HEK293 (cell line): ENCODE data around the gene FAXC.

ENCODE experiments used
- CTCF ChIA-PET: fragments of 350-600 bp; formaldehyde crosslinking; extraction: SDS; loops from one replicate; lab custom pipeline; 2021; ENCODE audit warnings: antibody characterized with exemption; lab: Yijun Ruan, JAX
- POLR2A ChIA-PET: fragments of 300-600 bp; formaldehyde crosslinking; extraction: SDS; loops from one replicate; lab custom pipeline; 2020; ENCODE audit warnings: antibody characterized with exemption, inconsistent platforms; lab: Yijun Ruan, JAX
- H3K27ac ChIP-seq: fragments of 200-500 bp; sonication (Bioruptor generic); 2 replicates; pipeline ENCODE4 v1.5.1; 2014; ENCODE audit warnings: low read depth, low read length, control low read depth, inconsistent platforms; ENCODE audit errors: extremely low read depth
- H3K36me3 ChIP-seq, 2 experiments: fragments of 200-500 bp in 1 of 2; sonication (Bioruptor generic) in 1 of 2; 1 replicate in 1 of 2; 2 replicates in 1 of 2; pipeline ENCODE4 v1.5.1; 2014 to 2017; ENCODE audit warnings: inconsistent platforms in 2 of 2, low read length in 2 of 2; ENCODE audit not compliant: control insufficient read depth in 2 of 2, insufficient read depth in 1 of 2
- H3K4me1 ChIP-seq: fragments of 200-500 bp; sonication (Bioruptor generic); 2 replicates; pipeline ENCODE4 v1.5.1; 2014; ENCODE audit warnings: mild to moderate bottlenecking, low read length, inconsistent platforms; ENCODE audit not compliant: control insufficient read depth, insufficient read depth
- H3K4me3 ChIP-seq: 2 replicates; pipeline ENCODE4 v1.5.1; 2011; ENCODE audit warnings: low read depth, mild to moderate bottlenecking, control low read depth, low read length, moderate library complexity
- H3K9me3 ChIP-seq: fragments of 200-500 bp; sonication (Bioruptor generic); 2 replicates; pipeline ENCODE4 v1.5.1; 2014; ENCODE audit warnings: low read depth, low read length, inconsistent platforms; ENCODE audit not compliant: control insufficient read depth, insufficient read depth
- BCL11A ChIP-seq: fragments of 450-650 bp; formaldehyde crosslinking; IDR thresholded peaks from 2 replicates; pipeline ENCODE4 v1.5.1; 2016; ENCODE audit warnings: low read depth, missing biosample characterization, missing genetic modification characterization
- EGR2 ChIP-seq: fragments of 450-650 bp; formaldehyde crosslinking; IDR thresholded peaks from 2 replicates; pipeline ENCODE4 v1.5.1; 2016; ENCODE audit warnings: low read depth, missing biosample characterization, missing genetic modification characterization
- GLI4 ChIP-seq: fragments of 450-650 bp; formaldehyde crosslinking; IDR thresholded peaks from 2 replicates; pipeline ENCODE4 v1.5.1; 2016; ENCODE audit warnings: missing biosample characterization, missing genetic modification characterization
- GLIS1 ChIP-seq: fragments of 450-650 bp; formaldehyde crosslinking; IDR thresholded peaks from 2 replicates; pipeline ENCODE4 v1.5.1; 2016; ENCODE audit warnings: missing biosample characterization, missing genetic modification characterization
- KLF1 ChIP-seq: fragments of 450-650 bp; formaldehyde crosslinking; IDR thresholded peaks from 2 replicates; pipeline ENCODE4 v1.5.1; 2016; ENCODE audit warnings: missing biosample characterization, missing genetic modification characterization
- KLF10 ChIP-seq: fragments of 450-650 bp; IDR thresholded peaks from 2 replicates; pipeline ENCODE4 v1.5.1; 2018; ENCODE audit warnings: missing biosample characterization, mild to moderate bottlenecking, missing genetic modification characterization
- MZF1 ChIP-seq: fragments of 450-650 bp; formaldehyde crosslinking; IDR thresholded peaks from 2 replicates; pipeline ENCODE4 v1.5.1; 2017; ENCODE audit warnings: missing biosample characterization, missing genetic modification characterization, borderline replicate concordance
- OVOL3 ChIP-seq: fragments of 450-650 bp; formaldehyde crosslinking; IDR thresholded peaks from 2 replicates; pipeline ENCODE4 v1.5.1; 2016; ENCODE audit warnings: missing biosample characterization, missing genetic modification characterization
- PRDM10 ChIP-seq: fragments of 450-650 bp; formaldehyde crosslinking; IDR thresholded peaks from 2 replicates; pipeline ENCODE4 v1.5.1; 2016; ENCODE audit warnings: missing biosample characterization, missing genetic modification characterization
- SCRT2 ChIP-seq: fragments of 450-650 bp; formaldehyde crosslinking; IDR thresholded peaks from 2 replicates; pipeline ENCODE4 v1.5.1; 2016; ENCODE audit warnings: missing biosample characterization, missing genetic modification characterization
- SETDB1 ChIP-seq: IDR thresholded peaks from one replicate; pipeline ENCODE4 v1.6.1; 2017; ENCODE audit warnings: mild to moderate bottlenecking, low read length, moderate library complexity, mixed read lengths; ENCODE audit not compliant: insufficient read length
- TRIM28 ChIP-seq: IDR thresholded peaks from 2 replicates; pipeline ENCODE4 v1.6.1; 2011; ENCODE audit warnings: low read length, control low read depth, borderline replicate concordance
- ZBTB17 ChIP-seq: fragments of 450-650 bp; formaldehyde crosslinking; IDR thresholded peaks from 2 replicates; pipeline ENCODE4 v1.5.1; 2016; ENCODE audit warnings: missing biosample characterization, missing genetic modification characterization
- ZBTB48 ChIP-seq: fragments of 450-650 bp; formaldehyde crosslinking; IDR thresholded peaks from 2 replicates; pipeline ENCODE4 v1.5.1; 2016; ENCODE audit warnings: missing biosample characterization, missing genetic modification characterization
- ZBTB6 ChIP-seq: fragments of 450-650 bp; formaldehyde crosslinking; IDR thresholded peaks from 2 replicates; pipeline ENCODE4 v1.5.1; 2017; ENCODE audit warnings: missing biosample characterization, missing genetic modification characterization
- ZEB2 ChIP-seq: fragments of 450-650 bp; formaldehyde crosslinking; IDR thresholded peaks from 2 replicates; pipeline ENCODE4 v1.5.1; 2016; ENCODE audit warnings: missing biosample characterization, missing genetic modification characterization
- ZNF121 ChIP-seq: fragments of 450-650 bp; formaldehyde crosslinking; IDR thresholded peaks from 2 replicates; pipeline ENCODE4 v1.5.1; 2016; ENCODE audit warnings: missing biosample characterization, missing genetic modification characterization
- ZNF133 ChIP-seq: fragments of 450-650 bp; formaldehyde crosslinking; IDR thresholded peaks from 2 replicates; pipeline ENCODE4 v1.5.1; 2016; ENCODE audit warnings: missing biosample characterization, missing genetic modification characterization
- ZNF18 ChIP-seq: fragments of 450-650 bp; formaldehyde crosslinking; IDR thresholded peaks from 2 replicates; pipeline ENCODE4 v1.5.1; 2016; ENCODE audit warnings: missing biosample characterization, missing genetic modification characterization
- ZNF202 ChIP-seq: fragments of 450-650 bp; formaldehyde crosslinking; IDR thresholded peaks from 2 replicates; pipeline ENCODE4 v1.5.1; 2016; ENCODE audit warnings: missing biosample characterization, missing genetic modification characterization, borderline replicate concordance
- ZNF211 ChIP-seq: fragments of 450-650 bp; formaldehyde crosslinking; IDR thresholded peaks from 2 replicates; pipeline ENCODE4 v1.5.1; 2016; ENCODE audit warnings: low read depth, missing biosample characterization, missing genetic modification characterization
- ZNF366 ChIP-seq: fragments of 450-650 bp; formaldehyde crosslinking; conservative IDR thresholded peaks from 2 replicates; pipeline ENCODE4 v1.5.1; 2016; ENCODE audit warnings: missing biosample characterization, missing genetic modification characterization
- ZNF37A ChIP-seq: fragments of 450-650 bp; IDR thresholded peaks from 2 replicates; pipeline ENCODE4 v1.5.1; 2018; ENCODE audit warnings: missing biosample characterization, missing genetic modification characterization
- ZNF473 ChIP-seq: fragments of 450-650 bp; formaldehyde crosslinking; IDR thresholded peaks from 2 replicates; pipeline ENCODE4 v1.5.1; 2017; ENCODE audit warnings: missing biosample characterization, missing genetic modification characterization
- ZNF48 ChIP-seq: fragments of 450-650 bp; formaldehyde crosslinking; IDR thresholded peaks from 2 replicates; pipeline ENCODE4 v1.5.1; 2016; ENCODE audit warnings: missing biosample characterization, missing genetic modification characterization
- ZNF561 ChIP-seq: fragments of 450-650 bp; IDR thresholded peaks from 2 replicates; pipeline ENCODE4 v1.5.1; 2018; ENCODE audit warnings: missing biosample characterization, missing genetic modification characterization, borderline replicate concordance
- ZNF571 ChIP-seq: fragments of 450-650 bp; formaldehyde crosslinking; IDR thresholded peaks from 2 replicates; pipeline ENCODE4 v1.5.0; 2017; ENCODE audit warnings: missing biosample characterization, missing genetic modification characterization
- ZNF704 ChIP-seq: fragments of 450-650 bp; formaldehyde crosslinking; IDR thresholded peaks from 2 replicates; pipeline ENCODE4 v1.5.1; 2016; ENCODE audit warnings: missing biosample characterization, missing genetic modification characterization
- ZNF747 ChIP-seq: fragments of 450-650 bp; formaldehyde crosslinking; IDR thresholded peaks from 2 replicates; pipeline ENCODE4 v1.5.1; 2016; ENCODE audit warnings: missing biosample characterization, missing genetic modification characterization
- ZNF768 ChIP-seq: fragments of 450-650 bp; formaldehyde crosslinking; IDR thresholded peaks from 2 replicates; pipeline ENCODE4 v1.5.1; 2018; ENCODE audit warnings: missing biosample characterization, mild to moderate bottlenecking, missing genetic modification characterization
- ZNF777 ChIP-seq: fragments of 450-650 bp; formaldehyde crosslinking; IDR thresholded peaks from 2 replicates; pipeline ENCODE4 v1.5.1; 2017; ENCODE audit warnings: missing biosample characterization, missing genetic modification characterization, borderline replicate concordance
- ZNF792 ChIP-seq: fragments of 450-650 bp; formaldehyde crosslinking; IDR thresholded peaks from 2 replicates; pipeline ENCODE4 v1.5.1; 2016; ENCODE audit warnings: missing biosample characterization, missing genetic modification characterization
- ZXDB ChIP-seq: fragments of 450-650 bp; formaldehyde crosslinking; IDR thresholded peaks from 2 replicates; pipeline ENCODE4 v1.5.1; 2016; ENCODE audit warnings: missing biosample characterization, missing genetic modification characterization

Gene FAXC

GRCh38 chr6:99349171-99350141 lies at the start of gene FAXC (continued):
- no peak for TF ChIP-seq SCRT2 (tag by site-specific recombination)
- 0 out of 2 replicates have a peak, but pooled peaks have one; percentile 15 for TF ChIP-seq KLF1
- TF ChIP-seq BCL11A, result no peak
- no peak for TF ChIP-seq ZBTB48 (tag by site-specific recombination)
- TF ChIP-seq ZBTB17 (tag by site-specific recombination), result peak; percentile 42; the same call in 1 of the 2 replicates
- TF ChIP-seq ZNF777, result no peak
- TF ChIP-seq ZNF571 (tag by site-specific recombination), result no peak
- TF ChIP-seq ZXDB (tag by site-specific recombination), result peak; percentile 52; the same call in 1 of the 2 replicates
- TF ChIP-seq ZNF202, result no peak
- TF ChIP-seq MZF1 (tag by site-specific recombination), result no peak
- TF ChIP-seq EGR2 (tag by site-specific recombination), result peak; percentile 37; the same call in 1 of the 2 replicates
- no peak for TF ChIP-seq ZBTB6
- no peak for TF ChIP-seq TRIM28
- no peak for TF ChIP-seq ZNF18 (tag by site-specific recombination)
- no peak for TF ChIP-seq GLIS1 (tag by site-specific recombination)
- TF ChIP-seq ZNF48 (tag by site-specific recombination), result no peak
- no peak for TF ChIP-seq ZNF133 (tag by site-specific recombination)
- no peak for TF ChIP-seq ZNF473 (tag by site-specific recombination)
- TF ChIP-seq GLI4, result no peak
- no peak for TF ChIP-seq ZNF366
- TF ChIP-seq SETDB1, result no peak
- no peak for TF ChIP-seq ZNF768
- TF ChIP-seq OVOL3, result no peak
- TF ChIP-seq, all 188 proteins: peak for 31

GRCh38 chr6:99397287-99397686 lies 47.8 kb upstream of the FAXC start:
- ChIA-PET POLR2A (interaction anchor here (1.1 kb wide), 1 partner anchor 48 kb away, joined by 3 read pairs; the partner anchor contains the start of gene FAXC), CTCF (interaction anchor here (2.4 to 2.7 kb wide), 2 partner anchors 29 to 66 kb away, joined by 11 to 14 read pairs; no protein-coding TSS in a partner anchor)
- H3K4me1 ChIP-seq, result no peaks in the 10 kb centered on the region
- no peak overlapping the region for H3K4me3 ChIP-seq
- H3K36me3 ChIP-seq, result peaks cover 42 to 45% of the 10 kb centered on the region in 2 experiments
- no peak overlapping the region for H3K27ac ChIP-seq
- no peaks in the 10 kb centered on the region for H3K9me3 ChIP-seq
- no peak for TF ChIP-seq ZNF37A (tag by site-specific recombination)
- TF ChIP-seq ZNF211 (tag by site-specific recombination), result 0 out of 2 replicates have a peak, but pooled peaks have one; percentile 48
- TF ChIP-seq ZNF561 (tag by site-specific recombination), result no peak
- TF ChIP-seq KLF10 (tag by site-specific recombination), result no peak
- no peak for TF ChIP-seq ZEB2 (tag by site-specific recombination)
- TF ChIP-seq PRDM10 (tag by site-specific recombination), result peak; percentile 55
- TF ChIP-seq ZNF792, result no peak
- TF ChIP-seq ZNF747 (tag by site-specific recombination), result no peak
- TF ChIP-seq ZNF704 (tag by site-specific recombination), result no peak
- TF ChIP-seq ZNF121 (tag by site-specific recombination), result no peak
